SW480 (cell line): Measurements from ENCODE around the gene TRERF1.

ENCODE experiments used
- DNase-seq: peaks from one replicate; pipeline ENCODE4 v3.0.0-alpha.2; 2016; ENCODE audit warnings: low spot score

TRERF1 gene

GRCh38 chr6:42302411-42302810 is 149.3 kb downstream of the TRERF1 start:
- no peak for DNase-seq

- DNase-seq: no peak
Observed at GRCh38 chr6:42301986-42302385, 149.7 kb downstream of the TRERF1 start.

DNA sequence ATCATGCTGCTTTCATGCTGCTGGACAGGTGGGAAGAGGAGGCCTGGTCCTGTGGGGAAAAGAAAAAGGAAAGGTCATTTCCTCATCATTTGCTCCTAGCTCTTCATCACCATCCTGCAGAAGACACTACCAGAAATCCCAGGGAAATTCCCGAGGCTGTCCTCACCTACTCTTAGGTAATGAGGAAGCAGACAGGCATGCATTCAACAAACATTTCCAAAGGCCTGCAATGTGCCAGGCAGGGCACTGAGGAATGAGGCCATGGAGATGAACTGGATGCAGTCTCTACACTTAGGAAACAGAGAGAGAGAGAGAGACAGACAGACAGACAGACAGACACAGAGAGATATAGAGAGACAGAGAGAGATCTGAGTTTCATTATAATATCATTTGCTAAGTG is 151.0 kb downstream of the TRERF1 start:
- DNase-seq: no peak

DNA sequence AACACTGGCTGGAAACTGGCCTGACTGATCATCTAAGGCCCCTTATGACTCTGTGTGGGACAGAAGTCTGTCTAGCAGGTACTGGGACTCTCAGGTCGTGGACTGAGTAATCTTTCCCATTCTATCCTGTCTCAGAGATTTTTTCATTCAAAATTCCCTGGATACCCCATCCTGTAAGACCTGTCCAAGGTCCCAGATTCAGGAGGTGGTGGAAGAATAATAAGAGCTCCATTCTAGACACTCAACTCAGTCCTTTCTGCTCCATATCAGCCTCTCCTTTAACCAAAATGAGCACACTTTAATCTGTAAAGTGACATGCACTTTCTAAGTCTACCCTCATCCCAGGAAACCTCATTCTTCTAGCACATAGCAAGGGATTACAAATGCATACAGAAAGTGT is 151.5 kb downstream of the TRERF1 start:
- DNase-seq: no peak

GRCh38 chr6:42297661-42298060 is 154.1 kb downstream of the TRERF1 start:
- no peak for DNase-seq

- DNase-seq: no peak
Observed at GRCh38 chr6:42296614-42297013, 155.1 kb downstream of the TRERF1 start.

DNA sequence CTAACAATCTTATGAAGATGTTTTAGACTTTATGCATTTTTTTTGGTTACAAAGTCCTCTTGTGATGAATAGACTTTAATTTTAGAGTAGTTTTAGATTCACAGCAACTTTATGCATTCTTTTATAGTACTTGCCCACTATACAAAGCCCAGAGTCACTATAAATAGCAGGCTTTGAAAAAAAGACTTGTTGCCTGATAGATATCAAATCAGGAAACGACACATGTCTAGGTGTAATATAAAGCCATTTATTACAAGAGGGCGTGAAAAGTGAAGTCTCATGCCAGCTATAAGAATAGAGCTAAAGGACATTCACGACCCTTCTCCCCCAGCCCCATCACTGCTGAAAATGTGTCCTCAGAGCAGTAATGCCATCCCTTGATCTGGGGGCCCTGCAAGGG is 156.0 kb downstream of the TRERF1 start:
- DNase-seq: no peak

DNA sequence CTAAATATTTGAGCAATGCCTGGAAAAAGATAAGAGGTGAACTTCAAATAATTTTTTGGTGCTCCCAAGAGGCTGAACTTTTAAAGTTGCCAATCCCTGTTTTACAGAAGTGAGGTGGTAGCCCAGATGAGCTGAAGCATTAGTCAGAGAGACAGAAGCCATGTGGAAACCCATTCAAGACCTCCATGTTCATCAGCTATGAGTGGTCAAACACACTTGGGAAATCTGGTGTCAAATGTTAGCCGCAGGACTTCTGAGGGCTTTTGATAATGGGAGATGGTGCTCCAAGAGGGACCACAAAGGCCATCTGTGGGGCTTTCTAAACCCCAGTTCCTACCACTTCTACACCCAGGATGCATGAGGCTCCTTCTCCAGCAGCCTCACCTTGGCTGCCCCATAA is 156.5 kb downstream of the TRERF1 start:
- peak; percentile 31 for DNase-seq

- peak; percentile 95 for DNase-seq
Observed at GRCh38 chr6:42294759-42295158, 157.0 kb downstream of the TRERF1 start.

DNA sequence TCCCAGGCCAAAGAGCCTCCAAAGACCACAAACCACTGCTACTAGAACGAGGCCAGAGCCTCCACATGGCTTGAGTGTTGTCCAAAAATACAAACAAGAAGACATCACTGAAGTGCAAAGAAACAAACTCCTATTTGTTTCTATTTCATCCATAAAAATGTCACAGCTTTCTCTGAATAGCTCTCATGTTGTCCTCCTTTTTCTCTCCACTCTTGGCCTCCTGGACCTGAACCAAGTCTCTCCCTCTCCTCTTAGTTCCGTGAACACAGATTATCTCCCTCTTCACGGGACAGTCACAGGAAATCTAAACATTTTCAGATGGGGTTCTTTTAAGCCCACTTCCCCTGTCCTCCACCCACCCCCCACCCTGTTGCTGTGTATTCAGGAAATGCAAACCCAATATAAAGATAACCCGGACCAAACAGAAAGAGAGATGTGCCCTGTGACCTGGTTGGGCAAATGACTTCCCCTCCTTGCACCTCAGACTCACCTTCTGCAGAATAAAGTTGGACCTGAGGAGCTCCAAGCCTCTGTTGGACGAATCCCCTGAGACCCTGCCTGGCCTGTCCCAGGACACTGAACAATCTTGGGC is 158.2 kb downstream of the TRERF1 start:
- DNase-seq: no peak

GRCh38 chr6:42292004-42292740 is 159.6 kb downstream of the TRERF1 start:
- DNase-seq: peak; percentile 52

- no peak for DNase-seq
Observed at GRCh38 chr6:42287756-42288155, 164.0 kb downstream of the TRERF1 start.

GRCh38 chr6:42281570-42281969 is 170.2 kb downstream of the TRERF1 start:
- no peak for DNase-seq

- no peak for DNase-seq
Observed at GRCh38 chr6:42280966-42281533, 170.7 kb downstream of the TRERF1 start.

- no peak for DNase-seq
Observed at GRCh38 chr6:42279966-42280629, 171.6 kb downstream of the TRERF1 start.

GRCh38 chr6:42279144-42279781 is 172.5 kb downstream of the TRERF1 start:
- peak; percentile 88 for DNase-seq

GRCh38 chr6:42278131-42278853 is 173.4 kb downstream of the TRERF1 start:
- DNase-seq: peak; percentile 24

DNA sequence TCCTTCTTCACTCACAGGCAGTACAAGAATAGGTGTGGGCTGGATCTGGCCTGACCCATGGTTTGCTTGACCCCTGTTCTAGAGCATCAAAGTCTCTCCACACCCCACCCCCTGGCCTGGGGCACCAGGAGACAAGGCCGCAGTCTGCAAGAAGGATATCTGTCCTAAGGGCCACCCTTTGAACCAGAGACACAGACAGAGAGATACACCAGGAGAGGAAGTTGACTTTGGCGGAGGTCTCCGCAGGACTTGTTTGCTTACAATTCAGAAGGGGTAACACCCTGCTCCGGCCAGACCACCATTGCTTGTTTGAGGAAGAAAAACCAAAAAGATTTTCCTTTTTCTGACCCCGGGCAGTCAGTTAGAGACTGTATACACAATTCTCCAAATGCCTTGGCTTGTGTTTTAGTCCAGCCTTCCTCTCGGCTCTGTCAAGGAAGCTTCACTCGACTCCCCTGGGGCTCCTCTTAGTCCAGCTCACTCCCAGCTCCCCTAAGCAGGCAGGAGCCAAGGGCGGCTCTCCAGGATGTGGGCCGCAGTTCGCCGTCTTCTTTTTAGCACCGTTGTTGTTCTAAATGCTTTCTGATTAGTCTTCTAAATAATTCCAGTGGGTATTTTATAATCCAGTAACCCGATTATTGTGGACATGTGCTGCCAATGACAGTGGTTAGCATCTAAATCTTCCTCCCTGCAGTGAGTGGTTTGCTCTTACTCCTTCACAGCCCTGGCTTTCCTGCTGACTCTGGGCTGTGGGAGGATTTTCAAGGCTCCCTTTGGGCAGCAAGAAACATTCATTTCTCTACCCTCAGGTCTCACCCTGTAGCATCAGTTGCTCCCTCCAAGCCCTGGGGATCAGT is 175.5 kb downstream of the TRERF1 start:
- DNase-seq: no peak

GRCh38 chr6:42275376-42276033 is 176.2 kb downstream of the TRERF1 start:
- no peak for DNase-seq

- DNase-seq: no peak
Observed at GRCh38 chr6:42274898-42275297, 176.8 kb downstream of the TRERF1 start.
